Stimulated activated naive CD4-positive, alpha-beta T cell treated with Interleukin-2 at 50 U/mL for 16 hours (primary cell): ENCODE results near the gene OR2F2.

ENCODE experiments used
- DNase-seq: peaks from one replicate; lab custom pipeline; 2025; lab: John Stamatoyannopoulos, UW

The OR2F2 gene

GRCh38 chr7:143934526-143935325, at the start of gene OR2F2:
Gene OR2F2, plus strand, starts transcription at chr7:143935233. Its CDS starts 0 bp downstream, at chr7:143935233.
- no peak for DNase-seq

GRCh38 chr7:143885951-143886350, 49.1 kb upstream of the OR2F2 start:
- DNase-seq = no peak

GRCh38 chr7:143886826-143887477, 48.1 kb upstream of the OR2F2 start:
- DNase-seq = no peak

GRCh38 chr7:143889068-143889467, 46.0 kb upstream of the OR2F2 start:
- DNase-seq = no peak

- no peak for DNase-seq
Measured at GRCh38 chr7:143890558-143890957, 44.5 kb upstream of the OR2F2 start.

- no peak for DNase-seq
Measured at GRCh38 chr7:143891457-143891856, 43.6 kb upstream of the OR2F2 start.

- peak; percentile 3 for DNase-seq
Measured at GRCh38 chr7:143892527-143893300, 42.3 kb upstream of the OR2F2 start.

- DNase-seq = no peak
Measured at GRCh38 chr7:143896667-143897066, 38.4 kb upstream of the OR2F2 start.

GRCh38 chr7:143898810-143899209, 36.2 kb upstream of the OR2F2 start:
- DNase-seq = no peak

GRCh38 chr7:143900230-143900766, 34.7 kb upstream of the OR2F2 start:
- no peak for DNase-seq

- no peak for DNase-seq
Measured at GRCh38 chr7:143901332-143901667, 33.7 kb upstream of the OR2F2 start.

GRCh38 chr7:143901668-143902331, 33.2 kb upstream of the OR2F2 start, which contains the start of gene TCAF1:
Gene TCAF1, minus strand, starts transcription at chr7:143902176. Its CDS starts 25,568 bp downstream, at chr7:143876608.
- peak; percentile 87 for DNase-seq

GRCh38 chr7:143902332-143902899, 32.6 kb upstream of the OR2F2 start:
- no peak for DNase-seq

GRCh38 chr7:143905509-143905908, 29.5 kb upstream of the OR2F2 start:
- no peak for DNase-seq

GRCh38 chr7:143906151-143906550, 28.9 kb upstream of the OR2F2 start:
- DNase-seq = no peak

- DNase-seq = no peak
Measured at GRCh38 chr7:143906895-143907294, 28.1 kb upstream of the OR2F2 start.

- DNase-seq = no peak
Measured at GRCh38 chr7:143908120-143908519, 26.9 kb upstream of the OR2F2 start.

- no peak for DNase-seq
Measured at GRCh38 chr7:143909863-143910262, 25.2 kb upstream of the OR2F2 start.

- no peak for DNase-seq
Measured at GRCh38 chr7:143910473-143911248, 24.4 kb upstream of the OR2F2 start.

- DNase-seq = no peak
Measured at GRCh38 chr7:143913945-143914615, 21.0 kb upstream of the OR2F2 start.
